Hypothalamus (tissue), 51 donors: ENCODE results near the gene TRAF1.

Experiments
- DNase-seq, 51 donors: peaks; one replicate each; lab custom pipeline; 2025; lab: John Stamatoyannopoulos, UW

TRAF1 gene

DNA sequence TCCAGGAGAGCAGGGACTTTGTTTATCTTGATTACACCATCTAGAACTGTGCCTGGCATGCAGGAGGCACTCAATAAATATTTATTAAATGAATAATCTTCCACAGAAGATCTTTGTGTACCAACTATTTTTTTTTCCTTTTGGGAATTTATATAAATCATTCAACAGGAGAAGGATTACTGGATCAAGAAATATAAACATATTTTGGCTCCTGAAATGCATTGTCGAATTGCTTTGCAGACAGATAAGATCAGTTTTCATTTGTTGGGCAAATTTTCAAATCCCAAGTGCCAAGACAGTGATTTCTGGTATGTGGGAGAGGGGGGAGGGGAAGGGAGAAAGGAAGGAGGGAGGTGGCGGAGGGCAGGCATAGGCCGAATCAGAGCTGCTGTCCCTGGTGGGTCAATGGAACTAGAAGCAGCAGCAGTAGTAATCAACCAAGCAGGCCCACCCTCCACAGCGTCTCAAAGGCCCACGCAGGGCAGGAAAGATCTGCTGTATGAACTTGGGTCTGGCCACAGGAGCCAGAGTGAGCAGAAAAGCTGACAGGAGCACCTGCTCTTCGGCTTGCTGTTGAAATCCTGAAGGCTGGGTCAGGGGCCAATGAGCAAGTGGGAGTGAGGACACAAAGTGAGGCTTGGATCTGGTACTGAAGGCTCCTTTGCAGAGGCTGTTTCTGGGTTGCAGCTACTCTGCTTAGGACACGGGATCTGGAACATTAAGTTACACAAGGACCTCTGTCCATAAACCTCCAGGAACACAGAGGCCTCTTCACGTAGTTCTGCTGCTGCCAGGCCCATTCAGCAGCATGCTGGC, 15.8 kb upstream of the TRAF1 start:
- DNase-seq = peak in 3 of 51 donors; percentile 14 to 30 (median 16)

DNA sequence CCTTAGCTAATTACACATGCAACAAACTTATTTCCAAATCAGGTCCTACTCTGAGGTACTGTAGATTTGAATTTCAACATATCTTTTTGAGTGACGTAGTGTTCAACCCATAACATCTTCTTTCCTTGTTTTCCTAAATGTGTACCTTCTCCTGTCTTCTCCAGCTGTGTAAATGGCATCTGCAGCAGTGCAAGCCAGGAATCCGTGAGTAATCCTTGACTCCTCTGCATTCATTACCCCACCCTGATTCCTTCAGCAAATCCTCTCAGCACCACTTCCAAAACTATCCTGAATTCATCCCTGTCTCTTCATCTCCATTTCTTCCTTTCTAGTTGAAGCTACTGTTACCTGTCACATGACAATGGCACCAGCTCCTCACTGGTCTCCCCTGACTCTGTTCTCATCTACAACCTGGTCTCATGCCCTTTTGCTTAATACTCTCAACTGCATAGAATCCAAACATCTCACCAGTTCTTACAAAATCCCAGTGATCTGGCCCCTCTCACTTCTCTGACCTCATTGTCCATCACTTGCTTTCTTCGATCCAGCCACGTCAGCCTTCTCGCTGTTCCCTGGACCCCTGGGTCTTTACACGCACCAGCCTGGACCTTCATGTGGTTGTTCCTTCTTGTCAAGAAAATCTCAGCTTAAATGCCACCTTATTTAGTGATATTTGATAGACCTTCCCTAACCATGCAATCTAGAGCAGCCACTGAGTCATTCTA, 14.6 kb upstream of the TRAF1 start:
- DNase-seq = no peak

DNA sequence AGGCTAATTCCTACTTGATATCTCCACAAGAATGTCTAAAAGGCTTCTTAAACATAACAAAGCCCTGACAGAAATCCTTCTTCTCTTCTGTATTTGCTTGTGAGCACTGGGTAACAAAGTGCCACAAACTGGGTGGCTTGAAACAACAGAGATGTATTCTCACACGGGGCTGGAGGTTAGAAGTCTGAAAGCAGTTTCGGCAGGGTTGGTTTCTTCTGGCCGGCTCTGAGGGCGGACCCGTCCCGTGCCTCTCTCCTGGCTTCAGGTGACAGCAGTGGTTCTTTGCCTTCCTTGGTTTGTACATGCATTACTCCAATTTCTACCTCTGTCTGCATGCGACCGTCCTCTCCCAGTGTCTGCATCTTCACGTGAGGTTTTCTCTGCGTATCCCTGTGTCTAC, 14.0 kb upstream of the TRAF1 start:
- DNase-seq = no peak

DNA sequence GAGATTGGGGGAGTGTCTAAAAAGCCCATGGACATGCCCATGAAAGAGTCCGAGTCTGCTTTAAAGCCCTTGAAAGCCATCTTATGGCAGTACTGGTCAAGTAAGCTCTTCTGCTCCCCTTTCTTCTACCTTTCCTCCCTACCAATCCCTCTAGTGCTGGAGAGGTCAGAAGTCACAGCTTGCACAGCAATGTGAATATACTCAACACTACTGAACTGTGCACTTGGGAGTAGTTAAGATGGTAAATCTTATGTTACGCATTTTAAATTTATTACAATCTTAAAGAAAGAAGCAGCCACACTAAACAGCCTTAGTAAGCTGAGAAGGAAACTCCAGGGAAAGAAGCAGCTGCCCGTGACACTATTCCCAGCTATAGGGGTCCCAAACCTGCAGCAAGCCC, 12.3 kb upstream of the TRAF1 start:
- no peak for DNase-seq

DNA sequence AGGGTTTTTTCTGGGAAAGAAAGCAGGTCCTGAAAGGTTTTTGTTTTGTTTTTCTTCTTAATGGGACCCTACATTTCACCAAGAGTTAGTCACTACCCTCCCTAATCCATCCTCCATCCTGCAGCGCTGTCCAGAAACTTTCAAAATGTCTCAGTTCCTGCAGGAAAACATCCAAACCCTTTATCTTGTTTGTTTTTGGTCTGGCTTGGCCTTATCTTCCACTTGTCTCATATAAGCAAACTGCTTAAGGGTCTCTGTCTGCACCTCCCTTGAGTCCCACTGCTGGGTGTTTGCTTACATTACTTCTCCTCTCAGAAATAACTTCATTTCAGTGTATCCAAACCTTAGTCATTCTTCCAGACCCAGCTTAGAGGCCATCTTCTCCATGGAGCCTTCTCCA, 11.0 kb upstream of the TRAF1 start:
- DNase-seq = no peak

DNA sequence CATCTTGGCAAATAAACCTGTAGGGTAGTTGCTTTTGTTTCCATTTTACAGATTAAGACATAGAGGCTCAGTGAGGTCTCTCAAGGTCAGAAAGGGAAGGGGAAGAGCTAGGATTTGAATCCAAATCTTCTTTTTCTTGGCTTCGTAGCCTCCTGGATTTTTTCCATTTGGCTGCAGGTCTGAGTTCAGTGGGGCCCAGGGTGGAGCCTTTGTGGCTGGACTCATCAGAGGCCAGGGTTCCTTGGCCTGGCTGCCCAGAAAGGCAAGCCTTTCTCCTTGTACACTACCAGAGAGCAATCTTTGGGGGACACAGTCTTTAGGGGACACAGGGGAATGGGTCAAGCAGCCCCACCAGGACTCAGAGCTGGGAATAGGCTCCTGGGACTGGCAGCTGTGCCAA, 10.5 kb upstream of the TRAF1 start:
- DNase-seq = no peak

DNA sequence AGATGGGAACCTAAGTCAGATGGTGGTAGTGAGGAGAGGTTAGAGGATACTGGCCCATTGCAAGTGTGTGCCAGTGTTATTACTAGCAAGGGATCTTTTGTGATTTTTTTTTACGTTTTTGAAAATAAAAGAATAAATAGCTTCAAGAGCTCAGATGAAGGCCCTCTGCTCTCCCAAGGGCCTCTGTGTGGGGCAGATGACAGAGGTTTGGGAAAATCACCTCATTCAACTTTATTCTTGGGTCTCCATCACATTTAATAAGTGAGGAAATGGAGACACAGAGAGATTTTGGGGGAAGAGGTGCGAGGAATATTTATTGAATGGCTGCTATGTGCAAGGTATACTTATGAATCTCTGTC, 10.1 kb upstream of the TRAF1 start:
- no peak for DNase-seq

DNA sequence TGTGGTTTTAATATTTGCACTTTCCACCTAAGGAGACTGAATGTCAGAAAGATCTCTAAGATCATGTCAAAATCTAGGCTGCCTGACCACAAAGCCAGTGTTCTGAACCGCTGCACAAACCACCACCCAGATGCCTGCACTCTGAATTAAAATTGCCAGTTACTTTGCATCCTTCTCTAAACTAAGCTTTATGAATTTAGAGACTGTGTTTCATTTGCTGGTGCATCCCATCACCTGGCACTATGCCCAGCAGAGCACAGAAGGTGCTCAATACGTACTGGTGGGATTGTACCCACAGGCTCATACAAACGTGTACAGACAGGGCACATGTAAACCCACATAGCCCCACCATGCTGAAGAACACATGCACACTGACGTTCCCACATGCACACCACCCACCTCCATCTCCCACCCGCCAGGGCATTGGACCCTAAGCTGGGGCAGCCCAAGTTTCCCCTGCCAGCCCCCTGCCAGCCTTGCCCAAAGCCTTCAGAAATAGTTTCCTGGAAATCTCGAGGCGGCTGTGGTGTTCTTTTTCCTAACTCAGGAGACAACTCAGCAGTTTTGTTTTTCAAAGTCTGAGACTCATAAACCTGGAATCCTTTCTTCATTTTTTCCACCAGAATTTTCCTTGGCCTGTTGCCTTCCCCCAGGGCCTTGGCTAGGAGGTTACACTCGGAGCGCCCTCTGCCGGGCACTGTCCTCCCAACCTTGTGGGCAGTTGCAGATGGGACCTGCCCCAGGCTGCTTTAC, 9.6 kb upstream of the TRAF1 start:
- peak in 49 of 51 donors; percentile 31 to 94 (median 75) for DNase-seq

DNA sequence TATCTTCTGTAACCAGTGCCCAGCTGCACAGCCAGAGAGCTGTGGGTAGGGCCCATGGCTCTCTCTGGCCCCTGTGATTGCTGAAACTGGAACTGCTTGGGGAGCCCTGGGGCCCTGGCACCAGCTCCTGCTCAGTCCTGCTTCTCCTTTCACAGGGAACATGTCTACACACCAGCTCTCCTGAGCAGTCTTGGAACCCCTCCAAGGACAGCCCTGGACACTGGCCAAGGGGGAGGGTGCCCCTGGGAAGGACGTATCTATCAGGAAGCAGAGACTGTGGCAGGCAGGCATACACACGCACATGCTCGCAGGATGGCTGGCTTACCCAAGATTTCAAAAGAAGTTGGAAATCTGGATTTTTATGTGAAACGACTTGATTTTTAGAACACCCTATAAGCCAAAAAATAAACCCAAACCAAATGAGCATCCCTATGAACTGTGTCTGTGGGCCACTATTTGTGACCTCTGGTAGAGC, 8.8 kb upstream of the TRAF1 start:
- DNase-seq = peak; percentile 26 to 90 (median 72)

DNA sequence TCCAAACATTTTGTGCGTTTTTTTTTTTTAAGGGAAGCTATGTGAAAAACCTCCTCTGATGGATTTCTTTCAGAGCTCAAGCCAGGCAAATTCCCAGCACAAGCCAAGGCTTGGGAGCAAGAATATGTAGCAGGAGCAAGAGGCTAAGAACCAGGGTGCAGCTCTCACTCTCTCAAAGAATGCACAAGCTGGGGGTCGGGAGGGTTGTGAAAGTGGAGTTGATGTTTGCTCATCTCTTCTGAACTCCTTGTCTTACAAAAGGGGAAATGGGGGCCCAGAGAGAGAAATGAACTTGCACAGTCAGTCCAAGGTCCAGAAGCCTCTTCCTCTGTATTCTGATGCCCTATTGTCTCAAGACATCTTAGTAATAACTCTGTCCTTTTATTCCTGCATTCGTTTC, 7.7 kb upstream of the TRAF1 start:
- DNase-seq = no peak

DNA sequence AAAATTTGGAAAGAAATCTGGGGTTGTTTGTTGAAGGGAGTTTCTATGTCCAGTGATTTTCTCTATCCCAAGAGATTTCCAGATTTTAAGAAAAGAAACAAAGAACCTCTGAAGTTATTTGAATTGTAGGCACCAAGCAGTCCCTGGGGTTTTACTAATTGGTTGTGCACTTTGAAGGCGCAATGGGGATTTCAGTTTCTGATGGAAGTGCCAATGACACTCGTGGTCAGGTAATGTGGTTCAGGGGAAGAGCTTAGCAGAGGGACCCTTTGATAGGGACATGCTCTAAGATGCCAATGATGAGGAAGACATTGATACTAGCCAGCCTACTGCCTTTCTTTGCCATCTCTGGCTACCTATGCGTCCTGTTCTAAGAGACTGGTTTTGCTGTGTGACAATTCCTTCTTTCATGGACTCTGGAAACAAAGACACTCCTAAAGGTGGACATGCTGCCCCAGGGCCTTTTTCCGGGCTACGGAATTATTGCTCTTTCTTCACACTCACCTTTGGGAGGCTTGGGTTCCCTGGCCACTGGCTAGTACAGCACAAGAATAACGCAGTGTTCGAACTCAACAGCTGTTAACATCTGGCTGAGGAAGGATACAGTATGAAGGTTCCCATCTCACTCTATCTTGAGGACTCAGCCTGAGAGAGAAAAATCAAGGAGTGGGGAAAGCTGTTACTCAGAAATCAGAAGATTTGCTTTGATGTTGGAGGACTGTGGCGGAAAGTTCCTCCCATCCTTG, 6.9 kb upstream of the TRAF1 start:
- no peak for DNase-seq

DNA sequence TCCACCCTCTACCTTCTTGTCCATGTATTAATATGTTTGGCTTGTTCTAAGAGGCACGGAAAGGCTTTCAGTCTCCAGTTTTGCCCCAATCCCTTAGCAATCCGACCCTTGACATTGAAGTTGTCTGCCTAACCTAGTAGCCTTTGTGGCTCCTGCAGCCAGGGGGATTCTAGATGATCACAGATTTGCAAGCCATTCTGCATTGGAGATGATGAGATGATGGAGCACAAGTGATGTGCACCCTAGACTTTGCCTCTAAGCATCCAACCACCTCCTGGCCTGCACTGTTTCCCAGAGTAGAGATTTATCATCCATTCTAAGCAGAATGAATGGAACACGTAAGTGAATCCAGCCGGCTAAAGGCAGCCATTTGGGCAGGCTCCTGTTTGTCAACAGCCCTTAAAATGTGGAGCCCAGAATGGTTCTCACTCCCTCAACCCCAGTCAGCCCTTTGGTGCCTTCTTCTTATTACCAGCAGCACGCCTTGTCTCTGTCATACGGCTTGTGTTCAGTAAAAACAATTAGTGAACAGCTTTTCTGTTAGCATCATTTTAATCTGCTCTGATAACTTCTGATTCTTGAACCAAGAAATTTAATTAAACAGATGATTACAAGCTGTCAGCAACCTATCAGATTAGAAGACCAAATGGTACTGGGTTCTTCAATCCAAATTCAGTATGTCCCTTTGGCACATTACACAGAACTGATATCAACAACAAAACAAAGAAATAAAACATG, 5.7 kb upstream of the TRAF1 start:
- no peak for DNase-seq

DNA sequence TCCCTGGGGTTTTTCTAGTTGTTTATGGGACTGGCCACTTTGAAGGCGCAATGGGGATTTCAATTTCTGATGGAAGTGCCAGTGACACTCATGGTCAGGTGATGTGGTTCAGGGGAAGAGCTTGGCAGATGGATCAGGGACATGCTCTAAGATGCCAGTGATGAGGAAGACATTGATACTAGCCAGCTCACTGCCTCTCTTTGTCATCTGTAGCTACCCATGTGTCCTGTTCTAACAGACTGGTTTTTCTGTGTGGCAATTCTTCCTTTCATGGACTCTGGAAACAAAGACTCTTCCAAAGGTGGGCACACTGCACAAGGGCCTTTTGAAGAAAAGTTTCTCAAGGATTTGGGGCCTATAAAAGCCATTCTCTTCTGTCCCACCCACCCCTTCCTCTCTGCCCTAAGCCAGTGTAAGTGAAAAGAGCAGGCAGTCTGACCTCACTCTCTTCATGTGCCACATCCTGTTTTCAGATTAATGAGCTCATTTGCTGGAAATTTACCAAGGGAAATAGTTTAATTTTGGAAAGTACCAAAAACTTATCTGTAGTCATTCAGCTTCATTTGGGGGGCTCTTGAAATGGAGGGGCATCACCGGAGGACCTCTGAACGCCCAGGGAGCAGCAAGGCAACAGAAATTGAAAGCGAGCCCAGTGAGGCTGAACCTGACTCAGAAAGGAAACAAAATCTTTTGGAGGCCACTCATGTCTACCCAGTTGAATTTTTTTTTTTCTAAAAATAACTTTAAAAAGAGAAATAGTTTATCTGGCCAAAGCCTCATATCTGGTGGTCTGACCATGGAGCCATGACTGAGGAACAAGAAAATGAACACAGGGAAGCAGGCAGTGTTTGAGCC, 4.9 kb upstream of the TRAF1 start:
- peak in 3 of 51 donors; percentile 29 to 42 (median 31) for DNase-seq

DNA sequence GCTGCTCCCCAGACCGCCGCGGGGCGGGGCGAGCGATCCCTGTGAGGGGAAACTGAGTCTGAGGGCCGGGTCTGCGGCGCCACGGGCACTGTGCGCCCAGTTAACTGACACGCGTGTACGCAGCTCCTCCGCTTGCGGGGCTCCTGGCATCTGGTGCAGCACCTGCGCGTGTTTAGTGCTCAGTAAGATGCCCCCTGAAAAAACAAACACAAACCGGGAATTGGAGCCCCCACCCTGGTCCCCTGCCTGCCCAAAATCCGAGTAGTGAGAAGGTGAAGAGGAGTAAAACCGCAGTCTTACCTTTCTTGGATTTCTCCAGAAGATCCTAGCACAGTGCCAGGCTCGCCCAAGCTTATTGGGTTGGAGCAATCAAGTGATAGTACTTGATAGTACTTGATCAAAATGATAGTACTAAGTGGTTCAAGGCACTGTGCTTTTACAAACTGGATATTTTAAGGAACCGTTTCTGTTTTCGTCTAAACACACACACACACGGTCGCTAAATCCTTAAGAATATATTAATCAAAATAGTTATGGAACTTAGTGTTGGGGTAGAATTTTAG, 2.7 kb upstream of the TRAF1 start:
- DNase-seq = peak in 4 of 51 donors; percentile 44 to 66 (median 52)

DNA sequence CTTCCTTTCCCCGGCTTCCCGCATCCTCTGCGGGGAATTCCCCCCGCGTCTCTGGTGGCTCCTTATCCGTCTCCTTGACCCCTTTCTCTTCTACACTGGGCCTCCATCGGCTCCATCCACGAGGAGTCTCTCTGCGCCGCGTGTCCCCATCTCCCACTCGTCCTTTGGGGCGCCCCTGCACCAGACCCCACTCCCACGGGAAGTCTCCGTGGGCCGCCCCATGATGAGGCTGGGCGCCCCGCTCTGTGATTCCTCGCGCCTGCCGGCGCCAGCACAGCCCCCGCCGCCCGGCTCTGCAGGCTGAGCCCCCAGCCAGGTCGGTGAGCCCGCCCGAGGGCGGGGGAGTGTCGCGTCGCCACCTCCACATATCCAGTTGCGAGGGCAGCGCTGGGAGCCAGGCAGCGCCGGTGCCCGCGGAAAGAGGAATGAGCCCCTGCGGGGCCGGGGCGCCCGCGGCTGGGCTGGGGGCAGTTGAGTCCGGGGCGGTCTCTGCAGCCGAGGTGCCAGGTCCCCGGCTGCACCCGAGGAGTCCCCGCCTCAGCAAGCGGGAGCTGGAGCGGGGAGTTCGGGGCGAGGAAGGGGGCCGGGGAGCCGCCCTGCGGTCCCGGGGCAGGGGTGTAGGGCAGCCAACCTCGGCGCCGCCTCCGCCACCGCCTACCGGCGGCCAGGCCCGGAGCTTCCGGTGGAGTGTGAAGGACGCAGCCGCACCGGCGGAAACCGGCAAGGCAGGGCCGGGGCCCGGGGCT, 2.1 kb upstream of the TRAF1 start:
- DNase-seq = peak in 45 of 51 donors; percentile 22 to 77 (median 51)

DNA sequence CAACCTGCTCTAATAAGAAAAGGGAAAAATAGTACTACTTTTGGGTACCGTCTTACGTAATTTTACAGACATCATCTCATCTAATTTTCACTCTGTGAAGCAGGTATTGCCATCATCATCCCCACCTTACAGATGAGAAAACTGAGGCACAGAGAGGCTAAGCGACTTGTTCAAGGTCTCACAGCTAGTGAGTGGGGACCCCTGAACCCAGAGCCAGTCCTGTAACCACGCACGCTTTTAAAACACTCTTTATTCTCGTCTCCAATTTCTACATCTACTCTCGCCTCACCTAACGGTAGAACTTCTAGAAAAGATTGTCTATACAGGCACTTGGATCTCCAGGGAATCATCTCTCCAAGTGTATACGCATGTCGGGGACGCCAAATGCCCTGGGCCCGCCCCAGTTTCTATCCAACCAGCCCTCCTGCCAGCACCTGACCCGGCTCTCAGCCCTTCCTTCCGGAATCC, 1.5 kb upstream of the TRAF1 start:
- peak in 1 of 51 donors; percentile 20 for DNase-seq

DNA sequence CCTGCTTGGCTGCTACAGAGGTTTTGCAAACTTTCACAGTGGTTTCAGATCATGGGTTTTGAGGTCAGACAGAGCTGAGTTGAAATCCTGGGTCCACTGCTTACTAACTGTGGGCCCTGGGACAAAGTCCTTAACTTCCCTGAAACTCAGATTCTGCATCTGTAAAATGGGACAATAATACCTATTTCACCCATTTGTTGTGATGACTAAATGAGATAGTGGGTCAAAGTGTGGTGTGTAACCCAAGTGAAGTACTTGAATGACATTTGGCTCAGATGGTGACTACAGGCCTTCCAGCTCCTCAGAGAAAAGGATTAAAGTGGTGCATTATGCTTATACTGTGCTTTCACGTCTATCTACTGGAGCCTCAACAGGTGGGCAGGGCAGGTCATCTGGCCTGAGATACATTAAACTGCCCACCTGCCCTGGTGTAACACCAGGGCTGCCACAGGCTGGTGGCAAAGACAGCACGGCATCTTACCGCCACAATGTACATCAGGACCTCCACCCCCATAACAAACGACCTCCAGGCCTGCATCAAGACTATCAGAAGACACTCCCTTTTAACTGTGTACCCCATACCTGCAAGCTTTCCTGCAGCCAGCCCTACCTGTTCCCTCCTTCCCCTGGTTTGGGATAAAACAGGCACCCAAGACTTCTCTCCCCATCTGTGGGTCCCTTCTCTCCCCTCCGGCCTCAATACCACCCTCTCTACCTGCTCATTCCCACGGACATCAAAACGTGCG, 846 bp upstream of the TRAF1 start:
- DNase-seq = no peak
